B cell (primary cell): ENCODE measurements around the gene HARBI1.

Experiments used
- CTCF ChIP-seq: fragments of 200-600 bp; IDR thresholded peaks from one replicate; pipeline ENCODE4 v1.8.0; 2022; ENCODE audit warnings: antibody characterized with exemption, mild to moderate bottlenecking
- EZH2 ChIP-seq: IDR thresholded peaks from 2 replicates; pipeline ENCODE4 v1.6.1; 2012; ENCODE audit warnings: borderline replicate concordance, low read depth, mild to moderate bottlenecking, moderate library complexity, low read length; ENCODE audit not compliant: insufficient read depth, poor library complexity, severe bottlenecking

DNA sequence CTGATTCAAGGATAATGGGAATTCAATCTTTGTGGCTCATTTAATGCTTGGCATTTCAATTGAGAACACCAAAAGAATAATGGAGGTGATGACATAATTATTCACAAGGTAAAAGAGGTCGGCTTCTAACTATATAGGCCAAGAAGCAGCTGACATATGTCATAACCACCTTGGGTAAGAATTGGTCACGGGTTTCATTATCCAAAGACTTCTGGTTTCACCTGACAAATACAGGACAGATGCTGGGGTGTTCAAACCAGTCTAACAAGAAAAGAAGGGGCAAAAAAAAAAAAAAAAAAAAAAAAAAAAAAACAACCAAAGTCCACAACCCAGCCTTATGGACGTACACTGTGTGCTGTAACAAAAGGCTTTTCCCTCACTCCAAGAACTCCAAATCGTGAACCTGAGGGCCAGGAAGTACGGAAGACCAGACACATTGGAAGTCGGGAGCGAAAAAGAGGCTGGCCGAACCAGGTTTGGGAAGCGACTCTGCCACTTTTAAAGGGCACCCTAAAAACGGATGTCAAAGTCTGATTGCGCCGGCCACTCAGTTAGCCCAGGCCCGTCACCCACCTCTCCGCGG is 385 bp downstream of the HARBI1 start:
- TF ChIP-seq CTCF (no peak), EZH2 (no peak)
